Adipocyte (in vitro differentiated cells): ENCODE data around the gene NR2E3.

Source experiments
- DNase-seq: peaks from one replicate; pipeline ENCODE4 v3.0.0-alpha.2; 2015; ENCODE audit warnings: low read depth
- H3K27me3 ChIP-seq: replicated peaks from 2 replicates; pipeline ENCODE4 v1.7.0; 2013; ENCODE audit warnings: mild to moderate bottlenecking, low read length, moderate library complexity; ENCODE audit not compliant: control insufficient read depth, insufficient read depth
- H3K36me3 ChIP-seq: 2 replicates; pipeline ENCODE4 v1.7.0; 2013; ENCODE audit warnings: low read length, mild to moderate bottlenecking, moderate library complexity; ENCODE audit not compliant: control insufficient read depth, insufficient read depth, severe bottlenecking
- H3K4me1 ChIP-seq: 2 replicates; pipeline ENCODE4 v1.7.0; 2013; ENCODE audit warnings: mild to moderate bottlenecking, low read length, moderate library complexity; ENCODE audit not compliant: control insufficient read depth, insufficient read depth
- H3K4me3 ChIP-seq: 2 replicates; pipeline ENCODE4 v1.7.0; 2013; ENCODE audit warnings: mild to moderate bottlenecking, low read length, moderate library complexity
- H3K9ac ChIP-seq: 2 replicates; pipeline ENCODE4 v1.7.0; 2013; ENCODE audit warnings: mild to moderate bottlenecking, low read length, moderate library complexity
- H3K9me3 ChIP-seq: 2 replicates; pipeline ENCODE4 v1.7.0; 2013; ENCODE audit warnings: mild to moderate bottlenecking, low read length, moderate library complexity; ENCODE audit not compliant: control insufficient read depth

NR2E3 gene

DNA sequence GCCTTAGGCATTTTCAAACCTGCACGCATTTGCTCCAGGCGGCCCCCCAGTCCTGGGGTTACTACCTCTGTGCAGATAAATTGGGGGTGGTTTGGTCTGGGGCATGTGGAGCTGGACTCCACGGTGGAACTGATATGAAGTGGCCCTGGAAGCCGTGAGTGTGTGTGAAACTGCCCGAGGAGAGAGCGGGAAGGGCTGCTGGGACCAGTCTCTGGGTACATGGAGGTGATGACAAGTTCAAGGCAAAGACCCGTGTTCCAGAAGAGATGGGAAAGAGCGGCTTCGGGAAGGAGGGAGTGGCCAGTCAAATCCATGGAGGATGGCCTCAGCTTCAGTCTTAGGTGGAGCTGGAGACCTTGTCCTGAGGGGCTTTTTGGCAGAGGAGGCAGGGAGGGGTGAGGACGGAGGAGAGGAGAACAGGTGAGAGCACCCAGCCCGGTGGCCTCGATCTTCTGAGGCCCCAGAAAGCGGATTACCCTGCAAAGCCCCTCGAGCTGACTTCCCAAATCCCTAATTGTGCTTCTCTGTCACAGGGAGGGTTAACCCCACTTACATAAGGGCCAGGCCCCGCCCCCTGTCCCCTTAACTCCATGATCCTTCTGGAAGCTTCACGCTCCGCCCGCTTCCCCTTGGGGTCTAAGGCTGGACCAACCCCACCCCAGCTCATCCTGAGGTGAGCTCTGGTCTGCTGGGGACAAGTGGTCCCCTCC lies 1.9 kb upstream of the NR2E3 start:
- DNase-seq, result no peak
- H3K9me3 ChIP-seq, result no peaks in the 10 kb centered on the region
- peaks cover 10% of the 10 kb centered on the region for H3K27me3 ChIP-seq
- no peak overlapping the region for H3K4me3 ChIP-seq
- H3K36me3 ChIP-seq, result no peaks in the 10 kb centered on the region
- H3K4me1 ChIP-seq, result peaks cover 12% of the 10 kb centered on the region
- H3K9ac ChIP-seq, result no peak overlapping the region

DNA sequence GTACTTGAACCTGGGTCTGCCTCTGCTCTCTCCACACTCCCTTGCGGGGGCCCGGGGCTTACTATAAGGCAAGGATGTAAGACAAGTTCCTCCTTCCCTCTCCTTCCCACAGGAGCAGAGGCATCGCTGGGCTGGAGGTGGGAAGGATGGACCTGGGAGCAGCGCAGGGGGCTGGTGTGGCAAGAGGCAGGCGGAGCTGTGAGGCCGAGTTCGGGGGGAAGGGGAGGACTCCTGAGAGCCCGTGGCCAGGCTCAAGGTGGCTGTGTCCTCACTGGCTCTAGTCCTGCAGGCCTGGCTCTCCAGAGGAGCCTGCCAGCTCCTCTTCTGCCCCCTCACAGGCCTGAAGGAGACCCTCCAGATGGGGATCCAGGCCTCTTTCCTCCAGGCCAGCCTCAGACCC lies 1.0 kb upstream of the NR2E3 start:
- Histone ChIP-seq H3K4me1 (peaks cover 12% of the 10 kb centered on the region), H3K4me3 (no peak overlapping the region), H3K27me3 (peaks cover 10% of the 10 kb centered on the region), H3K9ac (no peak overlapping the region), H3K9me3 (no peaks in the 10 kb centered on the region), H3K36me3 (no peaks in the 10 kb centered on the region)
- DNase-seq, result no peak

DNA sequence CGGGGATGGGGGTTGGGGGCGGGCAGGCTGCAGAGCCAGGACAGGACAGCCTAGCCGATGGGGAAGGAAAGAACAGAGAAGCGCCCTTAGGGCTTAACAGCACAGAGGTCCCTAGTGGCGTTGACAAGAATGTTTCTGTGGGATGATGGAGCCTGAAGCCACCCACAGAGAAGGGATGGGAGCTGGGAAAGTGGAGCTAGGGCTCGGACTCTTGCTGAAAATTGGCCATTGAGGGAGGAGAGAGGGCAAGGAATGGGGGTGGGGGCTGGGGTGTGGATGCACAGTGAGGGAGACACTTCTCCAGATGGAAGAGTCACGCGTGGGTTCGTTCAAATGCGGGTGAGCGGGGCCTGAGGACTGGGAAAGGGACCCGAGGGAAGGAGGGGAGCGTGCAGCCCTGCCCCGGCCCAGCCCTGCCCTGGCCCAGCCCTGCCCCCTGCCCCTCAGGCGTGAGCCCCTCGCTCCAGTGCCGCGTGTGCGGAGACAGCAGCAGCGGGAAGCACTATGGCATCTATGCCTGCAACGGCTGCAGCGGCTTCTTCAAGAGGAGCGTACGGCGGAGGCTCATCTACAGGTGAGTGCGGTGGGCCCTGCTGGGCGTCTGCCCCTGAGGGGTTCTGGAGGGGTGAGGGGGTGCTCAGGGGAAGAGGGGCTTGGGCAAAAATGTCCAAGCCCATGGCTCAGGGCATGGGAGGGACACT lies 832 bp downstream of the NR2E3 start:
- DNase-seq, result no peak
- Histone ChIP-seq H3K27me3 (peaks cover 10% of the 10 kb centered on the region), H3K9ac (no peak overlapping the region)

DNA sequence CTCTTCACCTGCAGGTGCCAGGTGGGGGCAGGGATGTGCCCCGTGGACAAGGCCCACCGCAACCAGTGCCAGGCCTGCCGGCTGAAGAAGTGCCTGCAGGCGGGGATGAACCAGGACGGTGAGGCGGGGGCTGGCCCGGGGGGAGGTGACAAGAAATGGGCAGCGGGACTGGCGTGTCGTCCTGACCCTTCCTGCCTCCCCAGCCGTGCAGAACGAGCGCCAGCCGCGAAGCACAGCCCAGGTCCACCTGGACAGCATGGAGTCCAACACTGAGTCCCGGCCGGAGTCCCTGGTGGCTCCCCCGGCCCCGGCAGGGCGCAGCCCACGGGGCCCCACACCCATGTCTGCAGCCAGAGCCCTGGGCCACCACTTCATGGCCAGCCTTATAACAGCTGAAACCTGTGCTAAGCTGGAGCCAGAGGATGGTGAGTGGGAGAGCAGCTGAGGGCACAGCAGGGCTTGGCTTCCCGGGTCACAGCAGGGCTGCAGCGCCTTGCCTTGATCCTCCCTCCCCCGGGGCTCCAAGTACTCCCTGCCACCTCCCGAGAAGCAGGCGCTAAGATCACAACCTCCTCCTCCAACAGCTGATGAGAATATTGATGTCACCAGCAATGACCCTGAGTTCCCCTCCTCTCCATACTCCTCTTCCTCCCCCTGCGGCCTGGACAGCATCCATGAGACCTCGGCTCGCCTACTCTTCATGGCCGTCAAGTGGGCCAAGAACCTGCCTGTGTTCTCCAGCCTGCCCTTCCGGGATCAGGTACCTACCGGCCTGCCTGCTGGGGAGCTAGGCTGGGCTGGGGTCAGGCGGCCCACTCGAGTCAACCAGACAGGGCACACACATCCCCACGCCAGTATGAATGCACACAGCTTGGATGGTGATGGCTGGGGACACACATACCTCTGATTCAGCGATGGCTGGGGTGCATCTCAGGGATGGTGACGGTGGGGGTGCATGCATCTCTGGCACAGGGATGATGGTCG lies 1.7 kb downstream of the NR2E3 start:
- peaks cover 10% of the 10 kb centered on the region for H3K27me3 ChIP-seq
- H3K9ac ChIP-seq, result no peak overlapping the region
- H3K36me3 ChIP-seq, result no peaks in the 10 kb centered on the region
- H3K9me3 ChIP-seq, result no peaks in the 10 kb centered on the region
- H3K4me3 ChIP-seq, result no peak overlapping the region
- no peak for DNase-seq
- peaks cover 8% of the 10 kb centered on the region for H3K4me1 ChIP-seq

More for the DNA sequence above, 832 bp downstream of the NR2E3 start:
- no peak overlapping the region for H3K4me3 ChIP-seq
- no peaks in the 10 kb centered on the region for H3K9me3 ChIP-seq
- no peaks in the 10 kb centered on the region for H3K36me3 ChIP-seq
- peaks cover 12% of the 10 kb centered on the region for H3K4me1 ChIP-seq

DNA sequence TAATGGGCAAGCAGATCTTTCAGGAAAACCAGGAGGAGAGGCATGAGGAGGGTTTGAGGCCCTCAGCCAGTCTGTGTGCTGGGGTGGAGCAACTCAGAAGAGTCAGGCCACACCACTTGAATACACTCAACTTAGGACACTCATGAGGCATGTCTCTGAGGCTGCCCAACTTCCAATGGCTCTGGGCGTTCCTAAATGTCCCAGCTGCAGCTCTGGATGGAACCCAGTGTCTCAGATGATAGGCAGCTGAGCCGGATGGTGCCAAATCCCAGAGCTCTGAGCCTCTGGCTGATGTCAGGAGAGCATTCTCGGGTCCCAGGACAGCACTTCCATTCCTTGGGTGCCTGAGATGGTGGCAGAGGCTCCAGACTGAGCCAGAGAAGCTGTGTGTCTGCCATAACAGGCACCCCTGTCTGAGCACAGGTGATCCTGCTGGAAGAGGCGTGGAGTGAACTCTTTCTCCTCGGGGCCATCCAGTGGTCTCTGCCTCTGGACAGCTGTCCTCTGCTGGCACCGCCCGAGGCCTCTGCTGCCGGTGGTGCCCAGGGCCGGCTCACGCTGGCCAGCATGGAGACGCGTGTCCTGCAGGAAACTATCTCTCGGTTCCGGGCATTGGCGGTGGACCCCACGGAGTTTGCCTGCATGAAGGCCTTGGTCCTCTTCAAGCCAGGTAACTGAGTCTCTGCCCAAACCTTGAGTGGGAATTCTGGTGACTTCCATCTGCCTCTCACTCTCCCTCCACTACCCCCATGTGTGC lies 2.8 kb downstream of the NR2E3 start:
- H3K9ac ChIP-seq, result no peak overlapping the region
- H3K4me1 ChIP-seq, result no peaks in the 10 kb centered on the region
- peaks cover 10% of the 10 kb centered on the region for H3K27me3 ChIP-seq
- H3K4me3 ChIP-seq, result no peak overlapping the region
- no peaks in the 10 kb centered on the region for H3K9me3 ChIP-seq
- no peaks in the 10 kb centered on the region for H3K36me3 ChIP-seq
- DNase-seq, result no peak

DNA sequence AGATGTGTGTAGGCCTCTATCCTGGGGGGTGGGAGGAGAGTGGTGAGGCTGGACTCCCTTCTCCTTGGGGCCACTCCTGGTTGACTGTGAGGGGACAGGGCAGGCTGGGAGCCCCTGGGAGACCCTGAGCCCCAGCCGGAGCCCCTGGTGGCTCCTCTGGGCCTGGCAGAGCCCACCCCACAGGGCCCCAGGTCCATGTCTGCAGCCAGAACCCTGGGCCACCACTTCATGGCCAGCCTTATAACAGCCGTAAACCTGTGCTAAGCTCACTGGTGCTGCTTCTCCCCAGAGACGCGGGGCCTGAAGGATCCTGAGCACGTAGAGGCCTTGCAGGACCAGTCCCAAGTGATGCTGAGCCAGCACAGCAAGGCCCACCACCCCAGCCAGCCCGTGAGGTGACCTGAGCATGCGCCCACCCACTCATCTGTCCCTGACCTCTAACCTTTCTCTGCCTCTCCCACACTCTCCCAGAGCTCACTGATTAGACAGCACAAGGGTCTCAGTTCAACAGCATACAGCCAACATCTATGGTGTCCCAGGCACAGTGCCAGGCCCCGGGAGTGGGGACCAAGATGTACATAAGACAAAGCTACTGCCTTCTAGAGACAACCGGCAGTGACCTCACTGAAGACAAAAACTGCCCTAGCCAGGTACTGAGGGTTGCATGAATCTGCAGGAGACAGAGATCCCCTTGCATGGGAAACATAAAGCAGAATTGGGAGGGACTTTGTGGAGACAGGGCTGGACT lies 3.5 kb downstream of the NR2E3 start:
- DNase-seq, result no peak
- Histone ChIP-seq H3K9me3 (peaks cover 6% of the 10 kb centered on the region), H3K27me3 (peaks cover 9% of the 10 kb centered on the region), H3K36me3 (no peaks in the 10 kb centered on the region), H3K9ac (no peak overlapping the region), H3K4me3 (no peak overlapping the region), H3K4me1 (no peaks in the 10 kb centered on the region)

DNA sequence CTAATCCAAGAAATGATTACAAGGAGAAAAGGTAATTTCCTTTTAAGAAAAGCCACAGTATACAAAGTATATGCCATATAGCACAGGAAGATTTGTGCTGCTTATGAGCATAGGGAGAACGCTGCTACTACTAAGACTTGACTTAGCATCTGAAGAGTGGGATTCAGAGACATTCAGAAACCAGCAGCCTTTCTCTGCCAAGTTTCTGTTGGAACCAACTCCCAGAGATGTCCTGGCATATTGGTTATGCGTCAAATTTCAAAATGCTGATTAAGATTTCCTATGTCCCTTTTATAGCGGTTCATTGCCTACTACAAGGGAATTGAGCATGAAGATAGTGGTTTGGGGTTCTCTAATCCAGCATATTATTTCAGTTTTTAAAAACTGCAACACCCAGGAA lies 4.9 kb downstream of the NR2E3 start:
- Histone ChIP-seq H3K9ac (no peak overlapping the region), H3K36me3 (no peaks in the 10 kb centered on the region), H3K9me3 (peaks cover 20% of the 10 kb centered on the region), H3K27me3 (no peaks in the 10 kb centered on the region), H3K4me1 (no peaks in the 10 kb centered on the region), H3K4me3 (no peak overlapping the region)
- DNase-seq, result no peak

DNA sequence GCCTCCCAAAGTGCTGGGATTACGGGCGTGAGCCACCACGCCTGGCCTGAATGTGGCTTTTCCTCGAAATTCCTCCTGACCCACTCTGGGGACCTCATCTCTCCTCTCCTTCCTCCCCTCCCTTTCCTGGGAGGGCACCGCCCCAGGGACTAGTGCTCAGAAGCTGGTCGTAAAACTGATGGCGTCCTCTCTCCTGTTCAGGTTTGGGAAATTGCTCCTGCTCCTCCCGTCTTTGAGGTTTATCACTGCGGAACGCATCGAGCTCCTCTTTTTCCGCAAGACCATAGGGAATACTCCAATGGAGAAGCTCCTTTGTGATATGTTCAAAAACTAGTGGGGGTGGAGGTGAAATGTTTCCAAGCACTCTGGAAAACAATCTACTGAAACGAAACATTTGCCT lies 7.0 kb downstream of the NR2E3 start:
- DNase-seq, result no peak
- Histone ChIP-seq H3K36me3 (peaks cover 13% of the 10 kb centered on the region), H3K9me3 (peaks cover 39% of the 10 kb centered on the region), H3K9ac (no peak overlapping the region), H3K4me1 (no peaks in the 10 kb centered on the region), H3K27me3 (no peaks in the 10 kb centered on the region), H3K4me3 (no peak overlapping the region)

DNA sequence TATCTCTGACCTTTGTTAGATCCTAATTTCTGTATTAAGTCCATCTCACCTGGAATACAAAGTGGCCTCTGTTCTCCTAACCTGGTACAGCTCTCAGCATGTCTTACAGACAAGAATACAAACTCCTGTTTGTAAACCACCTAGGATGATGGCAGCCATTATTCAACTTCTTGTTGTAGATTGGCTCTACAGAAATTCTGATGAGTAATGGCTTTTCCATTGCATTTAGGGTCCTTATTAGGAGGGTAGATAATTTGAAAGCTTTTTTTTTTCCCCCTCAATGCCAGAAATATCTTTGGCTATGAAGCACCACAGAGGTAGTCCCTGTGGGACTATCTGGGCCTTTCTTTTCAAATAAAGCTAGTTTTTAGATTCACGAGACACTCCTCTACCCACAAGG lies 9.8 kb downstream of the NR2E3 start:
- H3K27me3 ChIP-seq, result no peaks in the 10 kb centered on the region
- H3K9me3 ChIP-seq, result peaks cover 59% of the 10 kb centered on the region
- no peaks in the 10 kb centered on the region for H3K4me1 ChIP-seq
- DNase-seq, result no peak
- H3K9ac ChIP-seq, result no peak overlapping the region
- peaks cover 34% of the 10 kb centered on the region for H3K36me3 ChIP-seq
- H3K4me3 ChIP-seq, result no peak overlapping the region

DNA sequence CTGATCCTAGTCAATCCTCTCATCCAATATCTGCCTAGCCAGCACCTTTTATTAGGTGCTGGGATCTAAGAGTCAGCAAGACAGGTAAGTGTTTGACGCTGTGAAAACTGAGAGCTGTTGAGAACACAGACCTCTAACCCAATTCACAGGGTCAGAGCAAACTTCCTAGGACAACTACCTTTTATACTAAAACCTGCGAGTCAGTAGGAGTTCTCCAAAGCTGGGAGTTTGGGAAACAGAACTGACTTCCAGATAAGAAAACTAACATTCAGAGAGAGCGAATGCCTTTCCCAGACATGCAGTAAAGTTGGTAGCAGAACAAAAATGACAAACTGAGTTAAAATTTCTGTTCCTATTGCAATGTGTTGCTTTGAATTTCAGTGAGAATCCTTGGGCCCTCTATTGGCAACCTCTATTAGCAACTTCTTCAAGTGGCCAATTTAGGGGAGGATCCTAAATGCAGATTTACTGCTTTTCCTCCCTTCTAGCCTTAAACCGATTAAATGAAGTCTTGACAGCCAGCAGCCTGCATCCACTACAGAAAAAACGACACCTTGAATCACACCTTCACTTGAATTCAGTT lies 11.3 kb downstream of the NR2E3 start:
- Histone ChIP-seq H3K4me1 (no peaks in the 10 kb centered on the region), H3K9ac (no peak overlapping the region), H3K4me3 (peak overlapping the region; percentile 28), H3K36me3 (peaks cover 48% of the 10 kb centered on the region), H3K9me3 (peaks cover 59% of the 10 kb centered on the region), H3K27me3 (no peaks in the 10 kb centered on the region)
- DNase-seq, result no peak
